ENCODE results near the gene IFT88. TPM values are rescaled to one million over a fixed set of nuclear protein-coding genes. Genes with fewer than 3 reads are reported as not detected.

IFT88 gene
- total RNA-seq, 2 experiments from 2014 or later: 6.3 to 7.4 TPM

DNA sequence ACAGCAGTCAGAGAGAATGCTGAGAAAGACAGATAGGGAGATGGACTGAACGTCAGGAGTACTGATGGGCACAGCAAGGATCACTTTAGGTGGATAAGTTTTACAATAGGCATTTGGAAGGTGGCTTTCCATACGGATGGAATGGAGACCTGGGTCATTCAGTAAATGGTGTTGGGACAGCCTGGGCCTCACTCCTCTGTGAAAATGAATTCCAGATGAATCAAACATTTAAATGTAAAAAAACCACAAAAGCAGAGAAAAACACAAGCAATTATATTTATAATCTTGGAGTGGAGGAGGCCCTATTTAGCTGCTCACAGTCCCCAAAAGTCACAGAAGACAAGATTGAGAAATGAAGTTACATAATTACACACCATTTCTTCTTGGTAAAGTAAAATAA is 141.3 kb downstream of the IFT88 start:
- no peaks in the 10 kb centered on the region for H3K9me3 Mint-ChIP-seq
- H3K27me3 Mint-ChIP-seq: peaks cover 5% of the 10 kb centered on the region
- no peak overlapping the region for H3K27ac Mint-ChIP-seq
- ChIA-PET POLR2A (no interaction called here), CTCF (interaction anchor here (1.2 kb wide), 1 partner anchor 143 kb away, joined by 3 read pairs; no protein-coding TSS in a partner anchor)
- no peak for DNase-seq
- H3K36me3 Mint-ChIP-seq (ENCODE audit: low read depth): no peaks in the 10 kb centered on the region
- no peak overlapping the region for H3K4me3 Mint-ChIP-seq
- peaks cover 8% of the 10 kb centered on the region for H3K4me1 Mint-ChIP-seq

DNA sequence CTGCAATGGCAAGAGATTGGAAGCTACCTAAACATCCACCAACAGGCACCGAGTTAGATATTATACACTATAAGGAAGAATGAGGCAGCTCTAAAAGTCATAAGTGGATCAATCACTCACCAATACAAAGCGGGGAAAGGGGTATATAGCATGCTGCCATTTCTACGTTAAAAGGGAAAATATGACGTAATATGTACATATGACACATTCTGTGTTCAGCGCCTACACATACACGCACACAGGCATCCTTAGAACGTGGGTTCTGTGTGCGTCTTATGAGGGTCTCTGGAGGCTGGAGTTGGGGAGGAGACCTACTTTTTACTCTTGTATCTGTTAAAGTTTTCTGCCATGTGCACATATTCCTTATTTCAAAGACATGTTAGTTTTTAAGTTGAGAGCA is 142.4 kb downstream of the IFT88 start:
- ChIA-PET POLR2A (no interaction called here), CTCF (interaction anchor here (0.8 to 1.0 kb wide), 2 partner anchors 71 to 512 kb away, joined by 3 to 5 read pairs; no protein-coding TSS in a partner anchor)
- Mint-ChIP-seq H3K27ac (no peak overlapping the region), H3K27me3 (peaks cover 13% of the 10 kb centered on the region), H3K4me3 (no peak overlapping the region), H3K36me3 (ENCODE audit: low read depth) (no peaks in the 10 kb centered on the region), H3K4me1 (peaks cover 10% of the 10 kb centered on the region), H3K9me3 (no peaks in the 10 kb centered on the region)
- no peak for DNase-seq

DNA sequence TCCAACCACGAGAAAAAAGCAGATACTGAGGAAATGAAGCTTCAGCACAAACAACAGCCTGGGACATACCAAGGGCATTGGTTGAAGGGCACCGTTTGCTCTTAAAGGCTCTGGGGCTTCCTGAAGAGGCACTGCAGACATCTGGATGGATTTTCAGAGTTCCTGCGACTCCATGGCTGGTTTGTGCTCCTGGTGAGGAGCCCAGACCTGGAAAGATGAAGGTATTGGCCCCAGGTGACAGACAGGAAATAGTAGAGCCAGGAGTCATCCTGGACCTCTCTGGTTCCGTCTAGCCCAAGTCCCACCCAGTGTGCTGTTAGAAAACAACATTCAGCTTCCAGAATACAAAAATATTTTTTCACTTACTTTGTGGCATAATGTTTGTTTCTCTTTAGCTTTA is 142.8 kb downstream of the IFT88 start:
- H3K4me1 Mint-ChIP-seq: peaks cover 10% of the 10 kb centered on the region
- H3K4me3 Mint-ChIP-seq: no peak overlapping the region
- DNase-seq: no peak
- no peak overlapping the region for H3K27ac Mint-ChIP-seq
- ChIA-PET POLR2A (no interaction called here), CTCF (interaction anchor here (0.8 to 1.0 kb wide), 2 partner anchors 71 to 513 kb away, joined by 3 to 5 read pairs; no protein-coding TSS in a partner anchor)
- H3K27me3 Mint-ChIP-seq: peaks cover 13% of the 10 kb centered on the region
- H3K36me3 Mint-ChIP-seq (ENCODE audit: low read depth): no peaks in the 10 kb centered on the region
- H3K9me3 Mint-ChIP-seq: no peaks in the 10 kb centered on the region

DNA sequence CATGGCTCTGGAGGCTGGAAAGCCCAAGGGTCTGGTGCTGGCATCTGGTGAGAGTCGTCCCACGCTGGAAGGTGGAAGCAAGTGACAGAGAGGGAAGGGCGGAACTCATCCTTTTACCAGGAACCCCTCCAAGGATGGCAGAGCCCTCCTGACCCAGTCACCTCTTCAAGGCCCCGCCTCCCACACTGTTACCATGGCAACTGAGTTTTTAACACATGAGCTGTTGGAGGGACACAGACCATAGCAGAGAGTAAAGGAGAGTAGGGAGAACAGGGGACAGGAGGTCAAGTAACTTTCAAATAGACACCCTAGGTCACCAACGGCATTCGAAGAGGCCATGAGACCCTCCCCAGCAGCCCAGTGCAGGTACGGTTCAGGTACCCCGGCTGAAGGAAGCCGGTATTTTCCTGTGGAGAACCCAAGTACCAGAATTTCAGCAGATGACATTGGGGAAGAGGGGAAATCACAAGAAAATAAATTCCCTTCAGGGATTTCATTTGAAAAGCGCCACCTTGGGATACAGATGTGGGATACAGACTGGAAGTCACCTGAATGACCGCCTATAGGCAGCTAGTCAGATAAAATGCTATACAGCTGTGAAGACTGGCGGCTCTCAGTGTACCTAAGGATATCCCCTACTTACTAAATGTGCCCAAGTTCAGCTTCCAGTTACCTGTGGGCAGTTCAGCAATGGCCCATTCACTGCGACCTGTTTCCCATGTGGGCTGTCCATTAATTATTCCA is 144.5 kb downstream of the IFT88 start:
- Mint-ChIP-seq H3K36me3 (ENCODE audit: low read depth) (no peaks in the 10 kb centered on the region), H3K4me3 (no peak overlapping the region), H3K9me3 (no peaks in the 10 kb centered on the region), H3K27ac (no peak overlapping the region), H3K4me1 (peaks cover 10% of the 10 kb centered on the region), H3K27me3 (peaks cover 13% of the 10 kb centered on the region)
- DNase-seq: no peak
- ChIA-PET POLR2A (no interaction called here), CTCF (interaction anchor here (0.6 to 1.9 kb wide), 4 partner anchors 9 to 536 kb away, joined by 3 to 6 read pairs (median 4); no protein-coding TSS in a partner anchor)

DNA sequence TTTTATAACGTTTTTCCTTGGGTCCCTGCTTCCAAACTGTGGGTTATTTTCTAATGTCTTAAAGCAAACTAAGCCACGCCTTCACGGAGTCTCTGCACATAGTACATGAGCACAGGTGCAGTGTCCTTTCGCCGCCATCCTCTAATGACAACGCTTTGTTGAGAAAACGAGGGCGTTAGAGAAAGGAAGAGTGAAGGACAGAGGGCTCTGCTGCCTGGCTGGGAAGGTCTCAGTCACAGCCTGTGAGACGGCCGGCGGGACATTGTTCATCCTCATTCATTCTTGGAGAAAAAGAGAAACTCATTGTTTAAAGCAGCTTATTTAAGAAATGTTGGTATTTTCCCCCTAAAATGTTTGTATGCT is 146.0 kb downstream of the IFT88 start:
- ChIA-PET CTCF (interaction anchor here (1.1 to 1.9 kb wide), 2 partner anchors 10 to 26 kb away, joined by 3 to 5 read pairs; no protein-coding TSS in a partner anchor), POLR2A (no interaction called here)
- no peak overlapping the region for H3K4me3 Mint-ChIP-seq
- peaks cover 13% of the 10 kb centered on the region for H3K27me3 Mint-ChIP-seq
- no peaks in the 10 kb centered on the region for H3K9me3 Mint-ChIP-seq
- no peak for DNase-seq
- no peak overlapping the region for H3K27ac Mint-ChIP-seq
- H3K4me1 Mint-ChIP-seq: peaks cover 10% of the 10 kb centered on the region
- no peaks in the 10 kb centered on the region for H3K36me3 Mint-ChIP-seq (ENCODE audit: low read depth)

DNA sequence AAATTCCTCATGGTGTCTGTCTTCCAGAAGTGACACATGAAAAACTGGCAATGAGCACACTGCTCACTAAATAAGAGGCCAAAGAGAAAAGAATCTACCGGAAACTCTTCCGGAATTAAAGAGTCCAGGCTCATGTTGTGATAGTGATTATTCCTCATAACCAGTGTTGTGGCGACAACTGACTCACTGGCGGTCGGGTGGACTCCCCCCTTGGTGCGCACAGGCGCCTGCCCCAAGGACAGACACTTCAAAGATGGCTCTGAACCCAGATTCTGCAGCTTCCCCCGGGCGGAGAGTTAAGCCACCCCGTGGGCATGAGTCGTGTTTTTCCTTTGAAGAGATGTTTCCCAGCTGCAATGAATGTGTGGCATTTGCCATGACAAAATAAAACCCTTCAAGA is 146.8 kb downstream of the IFT88 start:
- no peak overlapping the region for H3K4me3 Mint-ChIP-seq
- DNase-seq: no peak
- no peaks in the 10 kb centered on the region for H3K9me3 Mint-ChIP-seq

DNA sequence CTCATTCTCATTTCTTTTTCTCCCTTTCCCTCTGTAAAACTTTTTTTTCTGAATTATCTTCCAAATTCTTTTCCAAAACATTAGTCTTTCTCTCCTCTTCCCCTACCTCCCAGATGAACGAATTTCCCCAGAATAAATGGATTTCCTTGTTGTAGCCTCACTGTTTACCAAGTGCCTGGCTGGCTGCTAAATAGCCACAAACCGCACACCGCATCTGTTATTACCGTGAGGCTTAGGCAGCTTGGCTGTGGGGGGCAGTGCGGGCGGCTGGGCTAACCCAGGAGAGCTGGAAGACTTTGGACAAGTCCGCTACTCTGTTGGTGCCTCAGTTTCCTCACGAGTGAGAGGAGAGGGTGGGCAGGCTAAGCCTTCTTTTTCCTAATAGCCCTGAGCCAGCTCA is 147.2 kb downstream of the IFT88 start:
- Mint-ChIP-seq H3K36me3 (ENCODE audit: low read depth) (no peaks in the 10 kb centered on the region), H3K4me3 (no peak overlapping the region), H3K27ac (no peak overlapping the region), H3K27me3 (peaks cover 13% of the 10 kb centered on the region), H3K9me3 (no peaks in the 10 kb centered on the region), H3K4me1 (peaks cover 10% of the 10 kb centered on the region)
- ChIA-PET CTCF (interaction anchor here (1.3 to 2.4 kb wide), 2 partner anchors 10 to 11 kb away, joined by 4 to 14 read pairs; partner anchors contain the start of gene IL17D), POLR2A (no interaction called here)
- no peak for DNase-seq

More for the DNA sequence above, 146.8 kb downstream of the IFT88 start:
- ChIA-PET CTCF (interaction anchor here (1.1 to 2.4 kb wide), 2 partner anchors 10 to 25 kb away, joined by 3 to 14 read pairs; partner anchors contain the start of gene IL17D), POLR2A (no interaction called here)
- Mint-ChIP-seq H3K36me3 (ENCODE audit: low read depth) (no peaks in the 10 kb centered on the region), H3K4me1 (peaks cover 10% of the 10 kb centered on the region), H3K27me3 (peaks cover 13% of the 10 kb centered on the region), H3K27ac (no peak overlapping the region)

DNA sequence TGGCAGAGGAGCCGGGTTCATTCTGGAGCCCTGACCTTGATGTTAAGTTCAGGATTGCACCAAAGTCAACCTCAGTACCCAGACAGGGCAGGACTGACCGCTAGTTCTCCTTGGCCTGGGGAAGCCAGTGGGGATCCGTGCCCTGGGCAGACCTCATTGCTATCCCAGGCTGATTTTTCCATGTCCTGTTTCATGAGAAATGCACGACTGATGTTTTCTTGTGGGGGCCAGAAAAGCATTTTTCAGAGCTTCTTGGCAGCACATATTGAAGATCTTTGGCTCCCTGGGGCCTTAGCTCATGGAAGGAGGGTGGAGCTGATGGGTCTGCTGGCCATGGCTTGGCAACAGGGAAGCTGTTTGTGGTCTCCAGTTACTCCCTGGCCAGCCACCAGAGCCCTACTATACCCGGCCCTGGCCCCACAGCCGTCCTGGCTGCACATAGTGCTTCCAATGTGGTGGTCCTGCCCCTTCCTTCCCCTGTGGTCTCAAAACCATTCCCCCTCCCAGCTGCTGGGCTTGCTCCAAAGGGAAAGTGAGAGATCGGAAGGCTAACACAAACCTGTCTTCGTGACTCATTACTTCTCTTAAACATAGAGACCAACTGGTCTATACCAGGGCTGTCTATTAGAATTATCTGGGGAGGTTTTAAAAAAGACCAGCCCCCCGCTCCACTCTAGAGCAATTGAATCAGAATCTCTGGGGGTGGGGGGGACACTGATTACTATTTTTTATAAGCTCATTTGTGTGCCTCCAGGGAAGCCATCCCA is 147.8 kb downstream of the IFT88 start:
- Mint-ChIP-seq H3K27ac (no peak overlapping the region), H3K27me3 (peaks cover 13% of the 10 kb centered on the region), H3K4me1 (peaks cover 10% of the 10 kb centered on the region), H3K36me3 (ENCODE audit: low read depth) (no peaks in the 10 kb centered on the region), H3K4me3 (no peak overlapping the region), H3K9me3 (no peaks in the 10 kb centered on the region)
- POLR2A ChIA-PET: no interaction called here
- CTCF ChIA-PET: interaction anchor here (1.3 to 2.4 kb wide), 2 partner anchors 9 to 11 kb away, joined by 4 to 14 read pairs; partner anchors contain the start of gene IL17D
- DNase-seq: no peak

DNA sequence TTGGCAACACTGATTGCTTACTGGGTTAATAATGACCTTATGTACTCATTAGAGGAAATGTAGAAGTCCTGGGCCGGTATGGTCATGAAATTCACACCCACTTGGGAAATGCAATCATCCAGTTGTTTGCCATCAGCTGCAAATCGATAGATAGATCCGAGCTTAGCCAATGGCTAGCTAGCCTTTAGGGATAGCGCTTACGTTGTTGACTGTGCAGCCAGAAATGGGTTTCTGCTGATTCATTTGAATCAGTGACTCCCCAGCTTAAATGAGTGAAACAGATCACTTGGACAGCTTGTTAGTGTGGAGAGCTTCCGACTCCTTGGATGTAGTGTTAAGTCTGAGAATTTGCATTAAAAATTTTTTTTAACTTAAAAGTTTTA is 148.4 kb downstream of the IFT88 start:
- no peak for DNase-seq
- no peak overlapping the region for H3K27ac Mint-ChIP-seq
- no peaks in the 10 kb centered on the region for H3K36me3 Mint-ChIP-seq (ENCODE audit: low read depth)
- H3K27me3 Mint-ChIP-seq: peaks cover 13% of the 10 kb centered on the region
- H3K4me3 Mint-ChIP-seq: no peak overlapping the region
- peaks cover 10% of the 10 kb centered on the region for H3K4me1 Mint-ChIP-seq
- no peaks in the 10 kb centered on the region for H3K9me3 Mint-ChIP-seq
- ChIA-PET POLR2A (no interaction called here), CTCF (interaction anchor here (1.3 to 2.4 kb wide), 2 partner anchors 8 to 12 kb away, joined by 4 to 14 read pairs; partner anchors contain the start of gene IL17D)

DNA sequence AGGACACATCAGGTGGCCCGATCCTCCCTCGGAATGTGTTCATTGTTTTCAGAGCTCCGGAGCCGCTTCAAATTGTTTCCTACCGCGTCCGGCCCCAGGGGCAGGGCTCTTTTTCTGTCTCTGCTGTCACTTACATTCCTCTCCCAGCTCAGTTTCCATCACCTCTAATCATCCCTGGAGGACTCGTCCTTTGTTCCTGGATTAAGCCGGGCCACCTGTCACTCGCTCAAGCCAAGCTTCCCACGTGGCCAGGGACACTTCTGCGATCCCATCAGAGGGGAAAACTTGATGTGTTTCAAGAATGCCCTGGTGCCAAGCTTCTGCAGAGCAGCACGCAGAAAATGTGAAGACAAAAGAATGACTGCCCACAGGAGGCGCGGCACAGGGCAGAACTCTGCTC is 150.0 kb downstream of the IFT88 start:
- DNase-seq: no peak
- Mint-ChIP-seq H3K27ac (no peak overlapping the region), H3K4me3 (no peak overlapping the region), H3K27me3 (peaks cover 18% of the 10 kb centered on the region), H3K4me1 (peaks cover 11% of the 10 kb centered on the region), H3K9me3 (no peaks in the 10 kb centered on the region), H3K36me3 (ENCODE audit: low read depth) (no peaks in the 10 kb centered on the region)
- ChIA-PET POLR2A (no interaction called here), CTCF (interaction anchor here (0.6 kb wide), 1 partner anchor 75 kb away, joined by 3 read pairs; no protein-coding TSS in a partner anchor)

DNA sequence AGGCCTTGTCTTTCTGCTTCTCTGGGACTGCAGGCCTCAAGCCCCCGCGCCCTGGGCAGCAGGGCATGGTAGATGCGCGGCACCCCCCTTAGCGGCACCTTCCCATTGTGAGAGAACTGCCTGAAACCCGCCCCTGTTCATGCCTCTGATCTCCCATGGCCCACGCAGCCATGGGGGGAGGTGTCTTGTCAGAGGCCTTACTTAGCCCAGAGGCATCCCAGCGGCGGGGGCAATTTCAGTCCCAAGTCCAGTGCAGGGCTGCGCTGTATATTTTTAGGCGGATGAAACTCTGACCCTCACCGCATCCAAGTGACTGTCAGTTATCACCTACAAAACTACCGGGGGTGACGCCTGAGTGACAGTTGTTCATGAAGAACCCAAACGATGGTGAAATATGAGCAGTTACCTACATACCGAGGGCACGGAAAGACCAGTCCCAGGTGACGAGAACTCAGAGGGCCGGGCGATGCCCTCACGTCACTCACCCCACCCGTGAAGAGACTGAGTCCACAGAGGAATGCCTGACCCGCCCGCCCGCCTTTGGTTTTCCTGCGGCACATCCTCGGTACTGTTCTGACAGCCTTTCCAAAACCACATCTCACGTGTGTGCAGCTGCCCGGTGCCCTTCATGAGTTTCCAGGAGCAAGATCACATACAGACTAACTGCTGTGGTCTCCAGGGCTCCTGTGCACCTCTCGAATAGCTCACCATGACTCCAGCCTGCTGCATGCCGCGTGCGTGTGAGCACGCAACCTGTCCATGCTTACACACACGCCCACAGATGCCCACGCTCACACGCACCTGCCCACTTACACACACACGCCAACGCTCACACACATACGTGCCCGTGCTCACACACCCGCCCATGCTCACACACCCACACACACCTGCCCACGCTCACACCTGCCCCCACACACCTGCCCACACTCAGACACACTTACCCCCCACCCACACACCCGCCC is 150.9 kb downstream of the IFT88 start:
- DNase-seq: no peak
- H3K36me3 Mint-ChIP-seq (ENCODE audit: low read depth): no peaks in the 10 kb centered on the region
- H3K4me3 Mint-ChIP-seq: no peak overlapping the region
- peaks cover 9% of the 10 kb centered on the region for H3K4me1 Mint-ChIP-seq
- CTCF ChIA-PET: no interaction called here
- peaks cover 26% of the 10 kb centered on the region for H3K27me3 Mint-ChIP-seq
- POLR2A ChIA-PET: no interaction called here
- H3K9me3 Mint-ChIP-seq: no peaks in the 10 kb centered on the region
- H3K27ac Mint-ChIP-seq: no peak overlapping the region

DNA sequence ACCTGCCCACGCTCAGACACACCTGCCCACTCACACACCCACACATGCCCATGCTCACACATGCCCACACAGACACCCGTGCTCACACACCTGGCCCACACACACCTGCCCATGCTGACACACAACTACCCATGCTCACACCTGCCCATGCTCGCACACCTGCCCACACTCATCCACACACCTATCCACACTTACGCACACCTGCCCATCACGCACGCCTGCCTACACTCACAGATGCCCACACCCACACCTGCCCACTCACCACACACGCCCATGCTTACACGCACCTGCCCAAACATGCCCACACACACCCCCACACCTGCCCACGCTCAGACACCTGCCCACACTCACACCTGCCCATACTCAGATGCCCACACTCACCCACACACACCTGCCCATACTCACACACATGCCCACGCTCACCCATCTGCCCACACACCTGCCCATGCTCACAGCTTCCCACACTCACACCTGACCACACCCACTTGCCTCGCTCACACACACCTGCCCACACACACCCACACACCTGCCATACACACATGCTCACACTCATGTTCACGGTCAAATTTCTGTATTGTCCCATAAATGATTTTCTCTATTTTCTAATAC is 152.1 kb downstream of the IFT88 start:
- CTCF ChIA-PET: no interaction called here
- no peak for DNase-seq
- Mint-ChIP-seq H3K4me3 (no peak overlapping the region), H3K27ac (no peak overlapping the region), H3K9me3 (no peaks in the 10 kb centered on the region), H3K27me3 (peaks cover 17% of the 10 kb centered on the region), H3K36me3 (ENCODE audit: low read depth) (no peaks in the 10 kb centered on the region), H3K4me1 (peaks cover 2% of the 10 kb centered on the region)
- POLR2A ChIA-PET: no interaction called here

Data from activated CD4-positive, alpha-beta T cell treated with anti-CD3 and anti-CD28 coated beads, Interleukin-2, amount 10 ng/mL, durations not matched to agents 7 days and 5 days (primary cell).